ENCODE measurements around the gene UCHL3. TPM values are rescaled to one million over a fixed set of nuclear protein-coding genes. Genes with fewer than 3 reads are reported as not detected.

The UCHL3 gene
- total RNA-seq, 2 experiments from 2014 or later, result 34.7 to 49.5 TPM

DNA sequence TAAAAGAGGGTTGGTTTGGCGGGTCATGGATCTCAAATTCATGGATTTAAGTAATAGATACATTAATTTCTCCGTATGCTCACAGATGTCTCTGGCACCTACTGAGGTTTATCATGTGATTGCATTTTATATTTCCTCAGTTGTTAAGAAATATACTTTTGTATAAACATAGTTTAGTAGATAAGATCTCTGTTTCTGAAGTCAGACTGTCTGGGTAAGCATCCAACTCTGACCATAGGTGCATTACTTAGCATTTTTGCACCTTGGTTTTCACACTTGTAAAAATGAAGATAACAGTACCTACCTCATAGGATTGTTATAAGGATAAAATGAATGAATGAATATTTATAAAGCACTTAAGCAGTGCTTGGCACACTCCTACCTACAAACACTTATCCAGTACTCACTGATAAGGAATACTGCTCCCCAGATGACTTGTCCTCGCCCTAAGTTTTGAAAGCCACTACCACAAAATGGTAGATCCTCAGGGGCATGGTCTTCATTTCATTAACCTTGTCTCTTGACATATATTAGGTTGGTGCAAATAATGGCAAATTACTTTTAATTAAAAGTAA is 38.5 kb upstream of the UCHL3 start:
- no peaks in the 10 kb centered on the region for H3K9me2 ChIP-seq (ENCODE audit: insufficient read depth, low read length)
- no peaks in the 10 kb centered on the region for H3K36me3 ChIP-seq (ENCODE audit: insufficient read depth, low read length)
- TF ChIP-seq EZH2phosphoT487 (IDR thresholded peaks at IDR 0.05; ENCODE audit: borderline replicate concordance, low read depth, low read length), result no peak
- TF ChIP-seq, protein P1, sequence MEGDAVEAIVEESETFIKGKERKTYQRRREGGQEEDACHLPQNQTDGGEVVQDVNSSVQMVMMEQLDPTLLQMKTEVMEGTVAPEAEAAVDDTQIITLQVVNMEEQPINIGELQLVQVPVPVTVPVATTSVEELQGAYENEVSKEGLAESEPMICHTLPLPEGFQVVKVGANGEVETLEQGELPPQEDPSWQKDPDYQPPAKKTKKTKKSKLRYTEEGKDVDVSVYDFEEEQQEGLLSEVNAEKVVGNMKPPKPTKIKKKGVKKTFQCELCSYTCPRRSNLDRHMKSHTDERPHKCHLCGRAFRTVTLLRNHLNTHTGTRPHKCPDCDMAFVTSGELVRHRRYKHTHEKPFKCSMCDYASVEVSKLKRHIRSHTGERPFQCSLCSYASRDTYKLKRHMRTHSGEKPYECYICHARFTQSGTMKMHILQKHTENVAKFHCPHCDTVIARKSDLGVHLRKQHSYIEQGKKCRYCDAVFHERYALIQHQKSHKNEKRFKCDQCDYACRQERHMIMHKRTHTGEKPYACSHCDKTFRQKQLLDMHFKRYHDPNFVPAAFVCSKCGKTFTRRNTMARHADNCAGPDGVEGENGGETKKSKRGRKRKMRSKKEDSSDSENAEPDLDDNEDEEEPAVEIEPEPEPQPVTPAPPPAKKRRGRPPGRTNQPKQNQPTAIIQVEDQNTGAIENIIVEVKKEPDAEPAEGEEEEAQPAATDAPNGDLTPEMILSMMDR (conservative IDR thresholded peaks at IDR 0.05; ENCODE audit: low read length), result no peak
- no TSS peak for BruUV-seq (replicated peaks)
- 0 out of 2 replicates have a peak, but pooled peaks cover 8% of the 10 kb centered on the region for H3K9me3 ChIP-seq (ENCODE audit: low read length)
- no peaks in the 10 kb centered on the region for H3K79me2 ChIP-seq (ENCODE audit: insufficient read depth, low read depth, low read length)
- POLR2A ChIA-PET, result interaction anchor here (0.9 kb wide), 1 partner anchor 9 kb away, joined by 3 read pairs; no protein-coding TSS in a partner anchor
- H2AFZ ChIP-seq (ENCODE audit: low read length), result no peak overlapping the region
- no peak overlapping the region for H3K4me2 ChIP-seq (ENCODE audit: low read length)
- CTCF ChIA-PET (ENCODE audit: unreplicated experiment), result no interaction called here
- DNase-seq (ENCODE audit: low spot score), result no peak
- peaks cover 5% of the 10 kb centered on the region for H3K4me1 ChIP-seq (ENCODE audit: insufficient read depth, low read length, poor library complexity, severe bottlenecking)
- intact Hi-C loops (cut with micrococcal nuclease; ENCODE audit: unreplicated experiment), result no loop called here
- no peak overlapping the region for H3K27ac ChIP-seq (ENCODE audit: low read depth, low read length, poor library complexity, severe bottlenecking)
- no peaks in the 10 kb centered on the region for H4K20me1 ChIP-seq (ENCODE audit: insufficient read depth, low read length)
- no peak overlapping the region for H3K4me3 ChIP-seq (ENCODE audit: low read depth, low read length, poor library complexity, severe bottlenecking)

DNA sequence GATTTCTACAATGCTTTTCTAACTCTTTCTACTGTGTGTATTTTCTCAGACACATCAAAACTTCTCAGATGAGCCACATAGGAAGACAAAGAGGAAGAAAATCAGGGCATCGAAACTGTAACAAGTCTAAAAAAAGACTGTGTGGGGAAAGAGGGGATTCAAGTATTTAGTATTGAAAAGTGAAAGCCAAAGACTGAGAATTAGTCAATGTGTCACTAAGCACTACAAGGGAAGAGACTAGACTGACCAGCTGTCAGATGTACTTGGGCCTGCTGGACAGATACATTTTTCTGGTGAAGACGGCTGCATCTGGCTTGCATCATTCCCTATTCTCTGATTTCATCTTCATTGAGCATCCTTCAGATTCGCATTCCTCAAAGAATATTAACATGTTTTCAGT is 37.3 kb upstream of the UCHL3 start:
- Histone ChIP-seq H3K9me3 (ENCODE audit: low read length) (0 out of 2 replicates have a peak, but pooled peaks cover 8% of the 10 kb centered on the region), H3K27ac (ENCODE audit: low read depth, low read length, poor library complexity, severe bottlenecking) (no peak overlapping the region), H3K9me2 (ENCODE audit: insufficient read depth, low read length) (no peaks in the 10 kb centered on the region), H3K4me3 (ENCODE audit: low read depth, low read length, poor library complexity, severe bottlenecking) (no peak overlapping the region), H3K79me2 (ENCODE audit: insufficient read depth, low read depth, low read length) (no peaks in the 10 kb centered on the region), H3K4me2 (ENCODE audit: low read length) (no peak overlapping the region), H3K4me1 (ENCODE audit: insufficient read depth, low read length, poor library complexity, severe bottlenecking) (peaks cover 5% of the 10 kb centered on the region), H4K20me1 (ENCODE audit: insufficient read depth, low read length) (no peaks in the 10 kb centered on the region), H3K36me3 (ENCODE audit: insufficient read depth, low read length) (no peaks in the 10 kb centered on the region), H2AFZ (ENCODE audit: low read length) (no peak overlapping the region)
- no peak for DNase-seq (ENCODE audit: low spot score)
- ChIA-PET CTCF (ENCODE audit: unreplicated experiment) (no interaction called here), POLR2A (no interaction called here)
- TF ChIP-seq, protein P1 (conservative IDR thresholded peaks at IDR 0.05; ENCODE audit: low read length), result no peak
- no peak for TF ChIP-seq EZH2phosphoT487 (IDR thresholded peaks at IDR 0.05; ENCODE audit: borderline replicate concordance, low read depth, low read length)
- intact Hi-C loops (cut with micrococcal nuclease; ENCODE audit: unreplicated experiment), result no loop called here
- BruUV-seq (replicated peaks), result no TSS peak

DNA sequence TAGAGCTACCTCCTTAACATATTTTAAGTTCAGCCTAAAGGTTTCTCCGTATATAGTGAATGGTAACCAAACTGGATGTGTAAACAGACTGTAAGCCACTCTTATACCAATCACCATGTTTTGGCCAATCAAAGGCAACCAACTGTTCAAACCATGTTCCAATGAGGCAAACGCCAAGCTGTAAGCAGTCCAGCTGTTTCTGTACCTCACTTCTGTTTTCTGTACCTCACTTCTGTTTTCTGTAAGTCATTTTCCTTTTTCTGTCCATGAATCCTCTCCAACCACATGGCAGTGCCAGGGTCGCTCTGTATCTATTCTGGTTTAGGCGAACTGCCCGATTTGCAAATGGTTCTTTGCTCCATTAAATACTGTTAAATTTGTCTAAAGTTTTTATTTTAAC is 36.3 kb upstream of the UCHL3 start:
- H2AFZ ChIP-seq (ENCODE audit: low read length), result no peak overlapping the region
- 0 out of 2 replicates have a peak, but pooled peaks cover 8% of the 10 kb centered on the region for H3K9me3 ChIP-seq (ENCODE audit: low read length)
- no peaks in the 10 kb centered on the region for H3K36me3 ChIP-seq (ENCODE audit: insufficient read depth, low read length)
- no peak for DNase-seq (ENCODE audit: low spot score)
- intact Hi-C loops (cut with micrococcal nuclease; ENCODE audit: unreplicated experiment), result no loop called here
- no peak overlapping the region for H3K27ac ChIP-seq (ENCODE audit: low read depth, low read length, poor library complexity, severe bottlenecking)
- H3K4me1 ChIP-seq (ENCODE audit: insufficient read depth, low read length, poor library complexity, severe bottlenecking), result peaks cover 5% of the 10 kb centered on the region
- no peak overlapping the region for H3K4me2 ChIP-seq (ENCODE audit: low read length)
- BruUV-seq (replicated peaks), result no TSS peak
- no peak overlapping the region for H3K4me3 ChIP-seq (ENCODE audit: low read depth, low read length, poor library complexity, severe bottlenecking)
- H4K20me1 ChIP-seq (ENCODE audit: insufficient read depth, low read length), result no peaks in the 10 kb centered on the region
- no peaks in the 10 kb centered on the region for H3K9me2 ChIP-seq (ENCODE audit: insufficient read depth, low read length)
- no peak for TF ChIP-seq EZH2phosphoT487 (IDR thresholded peaks at IDR 0.05; ENCODE audit: borderline replicate concordance, low read depth, low read length)
- TF ChIP-seq, protein P1 (conservative IDR thresholded peaks at IDR 0.05; ENCODE audit: low read length), result no peak
- ChIA-PET CTCF (ENCODE audit: unreplicated experiment) (no interaction called here), POLR2A (interaction anchor here (0.7 to 1.0 kb wide), 2 partner anchors 12 to 13 kb away, joined by 3 read pairs; no protein-coding TSS in a partner anchor)
- no peaks in the 10 kb centered on the region for H3K79me2 ChIP-seq (ENCODE audit: insufficient read depth, low read depth, low read length)
